Common myeloid progenitor, CD34-positive (primary cell): Measurements from ENCODE around the gene WNT9A.

ENCODE experiments used
- CTCF ChIA-PET: fragments of 350-600 bp; sonication (Branson Sonifier 250); formaldehyde crosslinking; loops from one replicate; lab custom pipeline; 2021; ENCODE audit warnings: antibody characterized with exemption; lab: Charles Lee
- POLR2A ChIA-PET: fragments of 350-600 bp; sonication (Branson Sonifier 250); formaldehyde crosslinking; loops from one replicate; lab custom pipeline; 2021; ENCODE audit warnings: antibody characterized with exemption; lab: Charles Lee
- DNase-seq, 3 donors: peaks; one replicate each; pipeline versions ENCODE4 v3.0.0 to v3.0.0-alpha.2; 2013
- H3K27ac ChIP-seq, 2 experiments: 1 replicate in 1 of 2; 2 replicates in 1 of 2; pipeline ENCODE4 v1.7.0; 2013; ENCODE audit warnings: inconsistent platforms in 2 of 2, low read length in 2 of 2, mild to moderate bottlenecking in 2 of 2, low read depth in 1 of 2, moderate library complexity in 1 of 2; ENCODE audit not compliant: severe bottlenecking in 2 of 2, insufficient read depth in 1 of 2, poor library complexity in 1 of 2
- H3K27me3 ChIP-seq, 5 experiments: replicated peaks in 2 of 5; 1 replicate in 3 of 5; 2 replicates in 2 of 5; pipeline versions ENCODE4 v1.6.1 to v1.7.0; 2013; ENCODE audit warnings: low read length in 4 of 5, mild to moderate bottlenecking in 2 of 5, moderate library complexity in 2 of 5, inconsistent platforms in 1 of 5; ENCODE audit not compliant: insufficient read depth in 5 of 5, control insufficient read depth in 4 of 5
- H3K36me3 ChIP-seq, 4 experiments: 1 replicate in 2 of 4; 2 replicates in 2 of 4; pipeline versions ENCODE4 v1.6.1 to v1.7.0; 2013; ENCODE audit warnings: low read length in 3 of 4, control low read depth in 1 of 4, mild to moderate bottlenecking in 1 of 4; ENCODE audit not compliant: control insufficient read depth in 4 of 4, insufficient read depth in 4 of 4
- H3K4me1 ChIP-seq, 4 experiments: 1 replicate in 3 of 4; 2 replicates in 1 of 4; pipeline versions ENCODE4 v1.6.1 to v1.7.1; 2013; ENCODE audit warnings: low read length in 3 of 4, mild to moderate bottlenecking in 3 of 4, control low read depth in 1 of 4, inconsistent platforms in 1 of 4, moderate library complexity in 1 of 4; ENCODE audit not compliant: control insufficient read depth in 4 of 4, insufficient read depth in 4 of 4; ENCODE audit errors: control extremely low read depth in 1 of 4
- H3K4me3 ChIP-seq, 7 experiments: 1 replicate in 4 of 7; 2 replicates in 3 of 7; pipeline versions ENCODE4 v1.5.1 to v1.7.0; 2013; ENCODE audit warnings: mild to moderate bottlenecking in 7 of 7, low read length in 6 of 7, moderate library complexity in 6 of 7, inconsistent platforms in 2 of 7, low read depth in 2 of 7, control low read depth in 1 of 7; ENCODE audit not compliant: insufficient read depth in 4 of 7, control insufficient read depth in 1 of 7; ENCODE audit errors: extremely low read depth in 1 of 7
- H3K9me3 ChIP-seq, 5 experiments: 1 replicate in 4 of 5; 2 replicates in 1 of 5; pipeline versions ENCODE4 v1.6.1 to v1.7.1; 2013; ENCODE audit warnings: low read length in 4 of 5, mild to moderate bottlenecking in 2 of 5, inconsistent platforms in 1 of 5, low read depth in 1 of 5, moderate library complexity in 1 of 5; ENCODE audit not compliant: control insufficient read depth in 4 of 5, insufficient read depth in 2 of 5; ENCODE audit errors: control extremely low read depth in 1 of 5
- WGBS: methylation state at CpG from one replicate; pipeline ENCODE4 v1.1.5; 2013; ENCODE audit not compliant: insufficient coverage; 5-methylcytosine and 5-hydroxymethylcytosine counted together

WNT9A gene

DNA sequence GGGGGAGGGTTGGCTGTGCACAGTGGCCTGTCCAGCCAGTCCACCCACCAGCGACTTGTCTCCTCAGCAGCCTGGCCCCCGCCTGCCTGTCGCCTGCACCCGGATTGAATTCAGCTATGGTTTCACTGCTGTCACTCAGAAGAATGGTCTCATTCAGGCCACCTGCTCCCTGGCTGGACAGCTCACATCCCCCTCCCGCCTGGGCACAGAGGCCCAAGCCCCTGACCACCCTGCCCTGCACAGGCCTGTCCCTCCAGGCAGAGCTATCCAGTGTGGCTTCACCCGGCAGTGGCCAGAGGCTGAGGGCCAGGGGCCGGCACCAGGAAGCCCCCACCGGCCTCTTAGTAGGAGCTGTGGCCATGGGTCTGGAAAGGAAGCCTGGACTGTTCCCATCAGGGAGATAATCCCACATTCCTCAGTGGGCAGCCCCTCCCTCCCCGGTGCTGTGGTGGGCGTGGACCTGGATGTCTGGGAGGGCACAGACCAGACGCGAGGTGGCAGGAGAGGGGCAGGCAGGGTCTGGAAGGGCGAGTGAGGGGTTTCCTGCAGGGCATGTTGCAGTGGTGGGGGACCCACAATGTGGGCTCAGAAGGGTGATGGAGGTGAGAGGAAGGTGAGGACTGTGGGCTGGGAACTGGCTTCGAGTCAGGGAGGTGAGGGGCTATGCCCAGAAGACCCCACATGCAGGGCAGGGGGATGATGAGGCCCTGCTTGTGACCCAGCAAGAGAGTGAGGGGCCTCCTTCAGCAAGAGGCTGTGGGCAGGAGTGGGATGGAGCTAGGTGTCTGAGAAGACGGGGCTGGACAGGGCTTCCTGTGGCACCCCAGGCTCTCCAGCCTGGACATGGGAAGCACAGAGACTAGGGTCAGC lies 30.4 kb downstream of the WNT9A start:
- no peak for DNase-seq
- WGBS = 80% methylated on average over 11 of the region's 15 CpGs
- no peak overlapping the region for H3K4me3 ChIP-seq
- no peaks in the 10 kb centered on the region for H3K36me3 ChIP-seq
- H3K4me1 ChIP-seq = peaks cover 0 to 13% (median 3%) of the 10 kb centered on the region in 4 experiments
- no peaks in the 10 kb centered on the region for H3K27me3 ChIP-seq
- no peak overlapping the region for H3K27ac ChIP-seq
- H3K9me3 ChIP-seq = no peaks in the 10 kb centered on the region
- ChIA-PET POLR2A (no interaction called here), CTCF (interaction anchor here (1.9 kb wide), 1 partner anchor 13 kb away, joined by 5 read pairs; no protein-coding TSS in a partner anchor)

- no peak overlapping the region for H3K27ac ChIP-seq
- WGBS = 86% methylated on average over 2 of the region's 4 CpGs
- no peak for DNase-seq
- POLR2A ChIA-PET = no interaction called here
- no peaks in the 10 kb centered on the region for H3K36me3 ChIP-seq
- H3K9me3 ChIP-seq = no peaks in the 10 kb centered on the region
- H3K4me1 ChIP-seq = peaks cover 0 to 13% (median 3%) of the 10 kb centered on the region in 4 experiments
- CTCF ChIA-PET = interaction anchor here (1.9 kb wide), 1 partner anchor 13 kb away, joined by 5 read pairs; no protein-coding TSS in a partner anchor
- no peak overlapping the region for H3K4me3 ChIP-seq
- H3K27me3 ChIP-seq = no peaks in the 10 kb centered on the region
Measured at GRCh38 chr1:227916655-227917054, 31.1 kb downstream of the WNT9A start.

- WGBS = 87% methylated on average over 17 of the region's 22 CpGs
- H3K36me3 ChIP-seq = no peaks in the 10 kb centered on the region
- H3K9me3 ChIP-seq = no peaks in the 10 kb centered on the region
- ChIA-PET POLR2A (no interaction called here), CTCF (interaction anchor here (1.9 kb wide), 1 partner anchor 12 kb away, joined by 5 read pairs; no protein-coding TSS in a partner anchor)
- peaks cover 0 to 13% (median 3%) of the 10 kb centered on the region in 4 experiments for H3K4me1 ChIP-seq
- H3K4me3 ChIP-seq = no peak overlapping the region
- no peak for DNase-seq
- no peaks in the 10 kb centered on the region for H3K27me3 ChIP-seq
- no peak overlapping the region for H3K27ac ChIP-seq
Measured at GRCh38 chr1:227915564-227916553, 31.9 kb downstream of the WNT9A start.

DNA sequence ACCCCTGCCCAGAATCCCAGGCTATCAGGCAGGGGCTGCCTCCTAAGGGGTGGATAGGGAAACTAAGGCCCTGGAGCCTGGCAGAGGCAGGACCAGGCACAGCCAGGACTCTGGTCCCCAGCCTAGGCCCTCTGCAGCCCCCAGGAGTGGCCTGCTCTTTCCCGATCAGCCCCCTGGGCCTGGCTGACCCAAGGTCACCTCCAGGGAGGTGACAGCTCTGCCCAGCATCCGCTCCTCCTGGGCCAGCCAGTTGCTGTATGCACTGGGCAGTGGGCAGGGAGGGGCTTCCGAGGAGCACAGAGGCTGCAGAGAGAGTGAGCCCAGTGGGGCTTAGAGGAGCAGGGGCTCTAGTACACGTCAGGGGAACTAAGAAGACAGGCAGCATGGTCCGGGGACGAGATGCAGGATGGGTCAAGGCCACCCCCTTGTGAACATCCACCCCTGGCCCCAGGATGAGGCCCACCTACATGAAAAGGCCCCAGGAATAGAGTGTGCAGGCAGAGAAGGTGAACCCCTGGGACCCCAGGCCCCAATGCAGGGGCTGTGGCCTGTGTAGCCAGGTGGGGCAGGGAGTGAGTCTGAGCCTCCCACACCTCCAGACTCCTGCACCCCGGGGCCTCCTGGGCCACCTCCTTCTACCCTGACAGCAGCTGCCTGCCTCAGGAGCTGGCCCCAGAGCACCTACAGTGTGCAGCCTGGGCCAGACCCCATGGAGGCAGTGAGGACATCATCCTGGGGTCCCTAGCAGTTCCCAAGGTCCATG lies 32.8 kb downstream of the WNT9A start:
- WGBS = 98% methylated on average over 6 of the region's 7 CpGs
- Histone ChIP-seq H3K27ac (no peak overlapping the region), H3K4me3 (no peak overlapping the region), H3K27me3 (no peaks in the 10 kb centered on the region), H3K36me3 (no peaks in the 10 kb centered on the region), H3K4me1 (peaks cover 0 to 13% (median 3%) of the 10 kb centered on the region in 4 experiments), H3K9me3 (no peaks in the 10 kb centered on the region)
- POLR2A ChIA-PET = no interaction called here
- no peak for DNase-seq
- CTCF ChIA-PET = no interaction called here

DNA sequence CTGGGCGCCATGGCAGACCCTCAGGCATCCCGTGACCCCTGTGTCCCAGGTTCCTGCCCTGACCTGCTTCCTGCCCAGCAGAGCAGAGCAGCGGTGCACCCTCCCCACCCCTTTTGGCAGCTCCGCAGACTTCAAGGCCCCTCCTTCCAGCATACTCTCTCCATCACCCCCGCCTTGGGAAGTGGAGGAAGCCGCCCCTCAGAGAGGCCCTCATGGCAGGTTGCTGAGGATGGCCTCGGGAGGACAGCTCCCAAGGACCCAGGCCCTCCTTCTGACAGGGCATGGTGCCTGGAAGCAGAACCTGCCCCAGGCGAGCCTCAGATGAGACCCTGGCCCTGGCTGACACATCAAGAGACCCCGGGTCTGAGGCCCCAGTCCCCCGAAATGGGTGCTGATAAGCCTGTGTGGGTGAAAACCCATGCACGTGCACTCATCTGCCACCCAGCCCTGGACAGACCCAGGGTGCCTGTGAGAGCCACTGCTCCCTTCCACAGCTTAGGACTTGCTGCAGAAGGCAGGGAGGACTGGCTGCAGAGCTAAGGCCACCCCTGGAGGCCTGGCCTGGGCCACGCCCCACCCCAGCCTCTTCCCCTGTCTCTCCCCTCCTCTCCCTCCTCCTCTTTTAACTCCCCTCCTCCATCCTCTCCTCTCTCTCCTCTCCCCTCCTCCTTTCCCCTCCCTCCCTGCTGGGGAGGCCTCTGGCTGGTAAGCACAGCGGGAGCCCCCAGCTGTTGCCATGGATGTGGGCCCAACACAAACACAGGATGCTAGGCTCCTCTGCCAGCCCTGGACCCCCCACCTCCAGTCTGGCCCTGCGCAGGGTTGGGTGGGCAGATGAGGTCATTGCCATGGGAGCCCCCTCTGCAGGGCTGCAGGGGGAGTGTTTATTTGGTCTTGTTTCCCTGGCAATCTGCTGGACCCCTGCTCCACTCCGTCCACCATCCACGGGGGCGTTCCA lies 33.7 kb downstream of the WNT9A start:
- WGBS = 95% methylated on average over 10 of the region's 17 CpGs
- H3K4me1 ChIP-seq = peaks cover 0 to 13% (median 3%) of the 10 kb centered on the region in 4 experiments
- no peaks in the 10 kb centered on the region for H3K36me3 ChIP-seq
- H3K9me3 ChIP-seq = no peaks in the 10 kb centered on the region
- ChIA-PET CTCF (no interaction called here), POLR2A (no interaction called here)
- no peak for DNase-seq
- no peak overlapping the region for H3K4me3 ChIP-seq
- no peak overlapping the region for H3K27ac ChIP-seq
- H3K27me3 ChIP-seq = no peaks in the 10 kb centered on the region

DNA sequence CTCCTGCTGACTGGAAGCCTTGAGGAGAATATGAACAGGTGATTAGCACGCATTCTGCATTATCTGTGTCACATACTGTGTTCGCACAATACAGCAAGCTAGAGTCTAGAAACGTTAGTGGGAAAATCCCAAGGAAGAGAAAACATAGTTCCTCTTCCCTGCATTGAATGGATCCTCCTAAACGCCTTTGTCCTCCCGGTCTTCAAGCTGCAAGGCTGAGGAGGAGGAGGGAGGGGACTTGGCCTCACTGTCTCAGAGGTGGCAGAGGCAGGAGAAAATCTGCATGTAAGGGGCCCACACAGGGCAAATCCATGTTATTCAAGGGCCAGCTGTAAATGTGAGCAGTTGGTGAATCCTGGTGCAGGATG lies 34.4 kb downstream of the WNT9A start:
- ChIA-PET CTCF (interaction anchor here (1.3 kb wide), 1 partner anchor 21 kb away, joined by 3 read pairs; no protein-coding TSS in a partner anchor), POLR2A (no interaction called here)
- H3K27ac ChIP-seq = no peak overlapping the region
- DNase-seq = no peak
- no peaks in the 10 kb centered on the region for H3K9me3 ChIP-seq
- no peaks in the 10 kb centered on the region for H3K36me3 ChIP-seq
- no peak overlapping the region for H3K4me3 ChIP-seq
- WGBS = 77% methylated on average over 5 of the region's 5 CpGs
- H3K4me1 ChIP-seq = peaks cover 0 to 13% (median 3%) of the 10 kb centered on the region in 4 experiments
- no peaks in the 10 kb centered on the region for H3K27me3 ChIP-seq
